Heart left ventricle (tissue), 16 donors: ENCODE data around the gene LMO2. TPM values are rescaled to one million over a fixed set of nuclear protein-coding genes. Genes with fewer than 3 reads are reported as not detected.

Source experiments
- ATAC-seq, 4 donors: fragments of 200-7000 bp; cut with Tn5 transposase; one replicate each; pipeline ENCODE4 v1.9.1; 2020 to 2022; ENCODE audit warnings: moderate library complexity in 4 of 4, mild to moderate bottlenecking in 3 of 4, moderate number of reproducible peaks in 1 of 4
- DNase-seq, 5 donors: peaks; one replicate each; pipeline ENCODE4 v3.0.0-alpha.2; 2020
- H3K27ac ChIP-seq, 12 donors: fragments of 200-600 bp; sonication (generic) in 4 of 12; one replicate each; pipeline versions ENCODE4 v1.5.0 to v1.8.0; 2016 to 2022; ENCODE audit warnings: mild to moderate bottlenecking in 2 of 12
- H3K27me3 ChIP-seq, 9 donors: fragments of 200-600 bp; sonication (generic) in 2 of 9; one replicate each; pipeline versions ENCODE4 v1.5.1 to v1.8.0; 2016 to 2022; ENCODE audit warnings: mild to moderate bottlenecking in 3 of 9
- H3K36me3 ChIP-seq, 9 donors: fragments of 200-600 bp; sonication (generic) in 2 of 9; one replicate each; pipeline versions ENCODE4 v1.5.0 to v1.8.0; 2018 to 2022; ENCODE audit warnings: mild to moderate bottlenecking in 2 of 9
- H3K4me1 ChIP-seq, 12 donors: fragments of 200-600 bp; sonication (generic) in 4 of 12; one replicate each; pipeline versions ENCODE4 v1.5.0 to v1.8.0; 2016 to 2022; ENCODE audit warnings: mild to moderate bottlenecking in 3 of 12
- H3K4me3 ChIP-seq, 12 donors: fragments of 200-600 bp; sonication (generic) in 4 of 12; one replicate each; pipeline versions ENCODE4 v1.5.0 to v1.8.0; 2017 to 2022; ENCODE audit warnings: mild to moderate bottlenecking in 9 of 12, moderate library complexity in 4 of 12
- H3K9me3 ChIP-seq, 12 donors: fragments of 200-600 bp; sonication (generic) in 4 of 12; one replicate each; pipeline versions ENCODE4 v1.5.0 to v1.8.0; 2016 to 2022; ENCODE audit warnings: mild to moderate bottlenecking in 1 of 12
- CTCF ChIP-seq, 12 donors: fragments of 200-600 bp; sonication (generic) in 4 of 12; IDR thresholded peaks; one replicate each; pipeline versions ENCODE4 v1.5.0 to v1.8.0; 2018 to 2022; ENCODE audit warnings: antibody characterized with exemption in 12 of 12, mild to moderate bottlenecking in 5 of 12
- POLR2A ChIP-seq, 2 donors: fragments of 450-650 bp; IDR thresholded peaks; one replicate each; pipeline ENCODE4 v1.6.1; 2017; ENCODE audit warnings: antibody characterized with exemption in 2 of 2, mild to moderate bottlenecking in 2 of 2, moderate library complexity in 2 of 2
- WGBS, 4 donors: extraction: QIAGEN DNeasy Blood & Tissue Kit in 2 of 4; methylation state at CpG; one replicate each; pipeline versions ENCODE4 v1.1.5 to v1.1.7; 2013 to 2018; 5-methylcytosine and 5-hydroxymethylcytosine counted together
- intact Hi-C, 10 donors: fragments of 100-400 bp; cut with DNase I; formaldehyde crosslinking; loops; one replicate each; pipeline versions ENCODE4 v1.11.1 to v1.14.2; 2022
- polyA plus RNA-seq, 2 donors: library from polyadenylated mRNA; stranded (reverse); fragments of 200-250 nt; gene quantifications; one replicate each; pipeline ENCODE4 v1.2.3, GENCODE V29; 2013
- total RNA-seq, 9 donors: library from RNA; depleted of rRNA in 2 of 9; stranded (reverse); fragments of >200 nt in 2 of 9; fragmentation: NEBNext Ultra II Directional in 3 of 9; extraction: Animal tissue kit (Norgen Biotek cat#: 25700) in 3 of 9; gene quantifications; one replicate each; pipeline versions ENCODE4 v1.1.0 to v1.2.4, GENCODE V29; 2016 to 2023
- donor health status: ischemic (EF 13 %, LVEDD 7.1; RV severe dilation, severe dysfunction).
- donor health status: healthy with polysubstance abuse.
- donor health status: DM: no; HTN: yes; CAD: no.
- donor health status: DM: no; HTN: no; CAD: no.
- donor health status: ischemic (EF 25% LVEDD 6.9; RV normal size, moderate dysfunction).
- donor health status: ischemic (EF 25% LVEDD 5.7; RV mildly dilated, moderate dysfunction).
- donor health status: healthy.
- donor health status: DM: yes; HTN: yes; CAD: no.
- donor health status: ischemic (EF 35%, LVEDD 5.7; RV mildly dilated, moderate dysfunction).
- donor health status: nonischemic (EF 11% LVEDD 7.7; RV severe dilation, severe dysfunction).
- donor health status: DM: yes; HTN: yes; CAD: no.
- donor health status: PGD.
- donor health status: ischemic (EF 29% LVEDD 5.4; RV normal size, mild dysfunction).
- donor health status: nonischemic (EF 23%, LVEDD 6.1; RV moderate dilation, normal function).

Gene LMO2
- total and polyA plus RNA-seq, 11 donors, result 4.5 to 29.6 (median 8.7) TPM

GRCh38 chr11:33877038-33877437, 14.8 kb downstream of the LMO2 start:
- H3K9me3 ChIP-seq, result no peaks in the 10 kb centered on the region
- no peak overlapping the region for H3K27ac ChIP-seq
- no peak overlapping the region for H3K4me3 ChIP-seq
- H3K36me3 ChIP-seq, result no peaks in the 10 kb centered on the region
- TF ChIP-seq POLR2A (IDR thresholded peaks at IDR 0.05), result no peak
- TF ChIP-seq CTCF (IDR thresholded peaks at IDR 0.05), result no peak
- intact Hi-C loops, result loop anchor here in 1 of 10 donors (10.0 kb wide), 1 partner anchor 58 kb away; no protein-coding TSS in a partner anchor
- H3K4me1 ChIP-seq, result peaks cover 0 to 21% (median 5%) of the 10 kb centered on the region in 12 donors
- 62 to 71% (median 66%) methylated on average over 3 of the region's 3 CpGs for WGBS, 4 donors
- no peak for DNase-seq
- ATAC-seq, result no peak
- H3K27me3 ChIP-seq, result peaks cover 0 to 9% (median 0%) of the 10 kb centered on the region in 9 donors

- 93 to 100% (median 95%) methylated on average over 2 of the region's 2 CpGs for WGBS, 4 donors
Measured at GRCh38 chr11:33875621-33876294, 16.1 kb downstream of the LMO2 start.

GRCh38 chr11:33874910-33875490, 16.9 kb downstream of the LMO2 start:
- ATAC-seq (no peak), DNase-seq (no peak)
- WGBS, 4 donors, result 85 to 92% (median 88%) methylated on average over 12 of the region's 12 CpGs

More at GRCh38 chr11:33875621-33876294, 16.1 kb downstream of the LMO2 start:
- intact Hi-C loops, result loop anchor here in 1 of 10 donors (10.0 kb wide), 1 partner anchor 59 kb away; no protein-coding TSS in a partner anchor
- H3K9me3 ChIP-seq, result no peaks in the 10 kb centered on the region
- ATAC-seq (no peak), DNase-seq (no peak)
- peaks cover 0 to 9% (median under 1%) of the 10 kb centered on the region in 9 donors for H3K27me3 ChIP-seq
- no peaks in the 10 kb centered on the region for H3K36me3 ChIP-seq
- no peak overlapping the region for H3K4me3 ChIP-seq
- H3K27ac ChIP-seq, result no peak overlapping the region
- TF ChIP-seq CTCF (IDR thresholded peaks at IDR 0.05) (no peak), POLR2A (IDR thresholded peaks at IDR 0.05) (no peak)
- H3K4me1 ChIP-seq, result peaks cover 0 to 28% (median 5%) of the 10 kb centered on the region in 12 donors

More at GRCh38 chr11:33874910-33875490, 16.9 kb downstream of the LMO2 start:
- intact Hi-C loops, result loop anchor here in 1 of 10 donors (10.0 kb wide), 1 partner anchor 60 kb away; no protein-coding TSS in a partner anchor
- Histone ChIP-seq H3K4me3 (no peak overlapping the region), H3K4me1 (peaks cover 0 to 34% (median 8%) of the 10 kb centered on the region in 12 donors), H3K27ac (no peak overlapping the region), H3K36me3 (no peaks in the 10 kb centered on the region), H3K9me3 (no peaks in the 10 kb centered on the region), H3K27me3 (peaks cover 0 to 10% (median 2%) of the 10 kb centered on the region in 9 donors)
- no peak for TF ChIP-seq POLR2A (IDR thresholded peaks at IDR 0.05)
- no peak for TF ChIP-seq CTCF (IDR thresholded peaks at IDR 0.05)
